Keratinocyte (primary cell): ENCODE measurements around the gene MEAF6. TPM values are rescaled to one million over a fixed set of nuclear protein-coding genes. Genes with fewer than 3 reads are reported as not detected.

Experiments
- DNase-seq: peaks from one replicate; pipeline ENCODE4 v3.0.0-alpha.2; 2011; ENCODE audit warnings: low read depth, missing footprints, low spot score
- FAIRE-seq: peaks from 2 replicates; lab custom pipeline; 2011; peaks lifted over from hg19 to GRCh38; lab: Jason Lieb, UNC
- H2AFZ ChIP-seq: 2 replicates; pipeline ENCODE4 v1.6.0; 2012; ENCODE audit warnings: low read length, control low read depth, inconsistent platforms; ENCODE audit not compliant: control insufficient read depth
- H3K27ac ChIP-seq: 2 replicates; pipeline ENCODE4 v1.5.1; 2011; ENCODE audit warnings: low read length; ENCODE audit not compliant: control insufficient read depth, insufficient read depth
- H3K27me3 ChIP-seq: 3 replicates; pipeline ENCODE4 v1.6.0; 2011; ENCODE audit warnings: low read length; ENCODE audit not compliant: control insufficient read depth, insufficient read depth; ENCODE audit errors: extremely low read depth
- H3K36me3 ChIP-seq, 2 experiments: 2 replicates in 1 of 2; 3 replicates in 1 of 2; pipeline ENCODE4 v1.5.1; 2011; ENCODE audit warnings: low read length in 2 of 2, mild to moderate bottlenecking in 1 of 2; ENCODE audit not compliant: control insufficient read depth in 2 of 2, insufficient read depth in 2 of 2; ENCODE audit errors: extremely low read depth in 1 of 2
- H3K4me1 ChIP-seq: 3 replicates; pipeline ENCODE4 v1.5.1; 2011; ENCODE audit warnings: low read length; ENCODE audit not compliant: control insufficient read depth, insufficient read depth; ENCODE audit errors: extremely low read depth
- H3K4me2 ChIP-seq: 3 replicates; pipeline ENCODE4 v1.6.0; 2011; ENCODE audit warnings: low read depth, low read length; ENCODE audit not compliant: control insufficient read depth, insufficient read depth; ENCODE audit errors: extremely low read depth
- H3K4me3 ChIP-seq, 3 experiments: fragments of 200-600 bp in 1 of 3; sonication (generic) in 1 of 3; 2 replicates in 2 of 3; 3 replicates in 1 of 3; pipeline ENCODE4 v1.5.1; 2011 to 2016; ENCODE audit warnings: low read length in 3 of 3, mild to moderate bottlenecking in 3 of 3, control low read depth in 2 of 3, inconsistent platforms in 1 of 3, low read depth in 1 of 3, mixed read lengths in 1 of 3, mixed run types in 1 of 3, moderate library complexity in 1 of 3; ENCODE audit not compliant: control insufficient read depth in 2 of 3, insufficient read depth in 2 of 3; ENCODE audit errors: extremely low read depth in 1 of 3
- H3K79me2 ChIP-seq: 2 replicates; pipeline ENCODE4 v1.6.0; 2012; ENCODE audit warnings: low read length; ENCODE audit not compliant: control insufficient read depth, insufficient read depth
- H3K9ac ChIP-seq: 3 replicates; pipeline ENCODE4 v1.6.0; 2011; ENCODE audit warnings: low read length; ENCODE audit not compliant: control insufficient read depth, insufficient read depth; ENCODE audit errors: extremely low read depth
- H3K9me1 ChIP-seq: 3 replicates; pipeline ENCODE4 v1.6.0; 2011; ENCODE audit warnings: low read length; ENCODE audit not compliant: control insufficient read depth, insufficient read depth; ENCODE audit errors: extremely low read depth
- H3K9me3 ChIP-seq: 2 replicates; pipeline ENCODE4 v1.5.1; 2012; ENCODE audit warnings: low read depth, low read length; ENCODE audit not compliant: control insufficient read depth
- H4K20me1 ChIP-seq: 3 replicates; pipeline ENCODE4 v1.6.0; 2011; ENCODE audit warnings: low read length; ENCODE audit not compliant: control insufficient read depth, insufficient read depth; ENCODE audit errors: extremely low read depth
- CTCF ChIP-seq, 3 experiments: IDR thresholded peaks in 1 of 3; conservative IDR thresholded peaks in 1 of 3; optimal IDR thresholded peaks in 1 of 3; 2 replicates in 2 of 3; 3 replicates in 1 of 3; pipeline versions ENCODE3 to v1.5.1; 2011; ENCODE audit warnings: low read length in 3 of 3, mild to moderate bottlenecking in 3 of 3, moderate library complexity in 2 of 3, control low read depth in 1 of 3, inconsistent platforms in 1 of 3; ENCODE audit not compliant: insufficient read depth in 2 of 3; ENCODE audit errors: extremely low read depth in 1 of 3
- EZH2 ChIP-seq: IDR thresholded peaks from one replicate; pipeline ENCODE4 v1.6.1; 2012; ENCODE audit warnings: inconsistent platforms, mild to moderate bottlenecking, low read length, moderate library complexity
- dilution Hi-C: fragments of 300-500 bp; cut with MboI; formaldehyde crosslinking; loops from one replicate; pipeline ENCODE4 v1.7.0; 2020; ENCODE audit warnings: low sequenced_read_pairs; ENCODE audit not compliant: extremely low pct_ligation_motif_present
- polyA plus RNA-seq, 5 experiments: library from polyadenylated mRNA; depleted of rRNA in 3 of 5; stranded (reverse) in 3 of 5; stranded (forward) in 1 of 5; unstranded in 1 of 5; fragments of >200 nt; gene quantifications; 1 replicate in 1 of 5; 2 replicates in 3 of 5; 3 replicates in 1 of 5; pipeline versions ENCODE4 v1.2.1 to v1.2.3, GENCODE V29; 2011 to 2012; ENCODE audit warnings: missing spikeins in 2 of 5, low read depth in 1 of 5, low replicate concordance in 1 of 5

MEAF6 gene
- polyA plus RNA-seq, 1 donor (not counting 4 experiments of a cell fraction or from before 2014, with no cell fraction given), result 51.9 TPM

DNA sequence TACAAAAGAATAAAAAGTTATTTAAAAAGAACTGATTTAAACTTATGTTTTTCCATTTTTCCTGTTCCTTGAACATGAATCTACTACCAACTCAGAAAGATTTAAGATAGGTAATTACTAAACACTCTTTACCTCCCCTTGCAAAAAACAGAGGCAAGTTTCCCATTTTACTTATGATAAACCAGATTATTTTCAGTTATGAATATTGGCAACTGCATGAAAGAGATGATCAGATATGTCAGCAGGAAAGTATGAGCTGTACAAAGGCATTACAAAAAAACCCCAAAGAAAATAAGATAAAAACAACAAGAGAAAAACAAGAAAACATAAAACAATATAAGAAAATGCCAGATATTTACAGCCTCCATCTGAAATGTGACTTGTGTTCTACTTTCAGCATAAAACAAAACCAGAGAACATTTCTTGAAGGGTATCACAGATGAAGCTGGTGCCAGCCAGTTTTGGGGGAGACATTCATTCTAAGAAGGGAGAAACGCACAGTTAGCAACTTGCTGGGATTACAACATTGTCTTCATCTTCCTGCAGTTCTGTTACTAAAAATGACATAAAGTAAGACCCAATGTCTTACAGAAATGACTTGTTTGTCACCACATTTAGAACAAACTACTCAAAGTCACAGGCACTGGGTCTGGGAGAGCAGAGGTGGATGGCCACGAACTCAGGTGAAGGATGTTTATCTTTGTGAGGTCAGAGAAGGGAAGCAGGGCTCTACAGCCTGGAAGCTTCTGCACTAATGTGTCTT, 21.0 kb downstream of the MEAF6 start:
- Histone ChIP-seq H2AFZ (no peak overlapping the region), H3K36me3 (peaks cover 8 to 21% of the 10 kb centered on the region in 2 experiments), H3K9me1 (no peaks in the 10 kb centered on the region), H4K20me1 (no peaks in the 10 kb centered on the region), H3K4me3 (no peak overlapping the region), H3K79me2 (peaks cover 5% of the 10 kb centered on the region), H3K9ac (no peak overlapping the region), H3K27me3 (no peaks in the 10 kb centered on the region), H3K27ac (no peak overlapping the region), H3K9me3 (no peaks in the 10 kb centered on the region), H3K4me2 (no peak overlapping the region), H3K4me1 (no peaks in the 10 kb centered on the region)
- no peak for FAIRE-seq
- dilution Hi-C loops, result no loop called here
- TF ChIP-seq CTCF (optimal IDR thresholded peaks at IDR 0.05 in 1 of 3, IDR thresholded peaks at IDR 0.05 in 1 of 3, conservative IDR thresholded peaks at IDR 0.05 in 1 of 3; ENCODE audit: extremely low read depth in 1 of 3, insufficient read depth in 2 of 3, low read length in 3 of 3), result no peak
- no peak for TF ChIP-seq EZH2
- DNase-seq, result no peak

DNA sequence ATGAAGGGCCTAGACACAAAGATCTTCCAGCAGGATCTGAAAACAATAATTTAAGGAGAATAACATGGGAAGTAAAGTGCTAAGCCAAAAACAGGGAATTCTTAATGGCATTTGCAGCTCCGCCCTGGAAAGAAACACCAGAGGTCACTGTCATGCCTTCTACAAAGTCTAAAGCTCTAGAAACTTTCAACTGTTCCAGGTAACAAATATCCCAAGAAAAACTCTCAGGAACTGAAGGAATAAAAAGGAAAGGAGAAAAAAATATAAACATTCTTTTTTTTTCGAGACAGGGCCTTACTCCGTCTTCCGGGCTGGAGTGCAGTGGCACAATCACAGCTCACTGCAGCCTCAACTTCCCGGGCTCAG, 27.0 kb downstream of the MEAF6 start:
- no peak for FAIRE-seq

More for the DNA sequence above, 27.0 kb downstream of the MEAF6 start:
- Histone ChIP-seq H3K4me3 (no peak overlapping the region), H3K27ac (peak overlapping the region; percentile 50), H3K9me3 (no peaks in the 10 kb centered on the region), H4K20me1 (peaks cover 9% of the 10 kb centered on the region), H3K79me2 (no peaks in the 10 kb centered on the region), H3K9me1 (peaks cover 3% of the 10 kb centered on the region), H3K9ac (no peak overlapping the region), H3K4me1 (peaks cover 33% of the 10 kb centered on the region), H3K4me2 (no peak overlapping the region), H2AFZ (no peak overlapping the region), H3K27me3 (no peaks in the 10 kb centered on the region), H3K36me3 (peaks cover 16 to 19% of the 10 kb centered on the region in 2 experiments)
- dilution Hi-C loops, result no loop called here
- DNase-seq, result no peak
- TF ChIP-seq EZH2, result no peak
- no peak for TF ChIP-seq CTCF (optimal IDR thresholded peaks at IDR 0.05 in 1 of 3, IDR thresholded peaks at IDR 0.05 in 1 of 3, conservative IDR thresholded peaks at IDR 0.05 in 1 of 3; ENCODE audit: extremely low read depth in 1 of 3, insufficient read depth in 2 of 3, low read length in 3 of 3)
